Neural cell (in vitro differentiated cells): ENCODE data around the gene GSTCD. TPM values are rescaled to one million over a fixed set of nuclear protein-coding genes. Genes with fewer than 3 reads are reported as not detected.

ENCODE experiments used
- H2AFZ ChIP-seq: fragments of 200-600, 300-800 bp; sonication (generic), shearing (Covaris generic); 2 replicates; pipeline ENCODE4 v1.6.0; 2014; ENCODE audit warnings: low read depth, mild to moderate bottlenecking, antibody characterized with exemption, low read length, moderate library complexity
- H3F3A ChIP-seq: fragments of 200-600 bp; shearing (Covaris generic); 2 replicates; pipeline ENCODE4 v1.6.1; 2016; ENCODE audit warnings: mild to moderate bottlenecking, moderate library complexity, mixed read lengths, antibody characterized with exemption, low read length; ENCODE audit not compliant: insufficient read depth, poor library complexity, severe bottlenecking
- H3K27ac ChIP-seq: fragments of 200-600, 300-800 bp; sonication (generic), shearing (Covaris generic); 2 replicates; pipeline ENCODE4 v1.5.1; 2014; ENCODE audit warnings: mild to moderate bottlenecking, low read length, moderate library complexity
- H3K27me3 ChIP-seq: fragments of 300-800, 200-600 bp; sonication (generic), shearing (Covaris generic); 2 replicates; pipeline ENCODE4 v1.6.0; 2014; ENCODE audit warnings: mild to moderate bottlenecking, low read depth, low read length, moderate library complexity; ENCODE audit not compliant: insufficient read depth
- H3K36me3 ChIP-seq: fragments of 300-800, 200-600 bp; sonication (generic), shearing (Covaris generic); 2 replicates; pipeline ENCODE4 v1.5.1; 2014; ENCODE audit warnings: mild to moderate bottlenecking, antibody characterized with exemption, low read length, moderate library complexity; ENCODE audit not compliant: insufficient read depth
- H3K4me2 ChIP-seq: fragments of 300-800, 200-600 bp; sonication (generic), shearing (Covaris generic); 2 replicates; pipeline ENCODE4 v1.6.0; 2014; ENCODE audit warnings: mild to moderate bottlenecking, low read length
- H3K4me3 ChIP-seq: fragments of 300-800, 200-600 bp; sonication (generic), shearing (Covaris generic); 2 replicates; pipeline ENCODE4 v1.5.1; 2014; ENCODE audit warnings: mild to moderate bottlenecking, low read length, moderate library complexity
- H3K79me2 ChIP-seq: fragments of 200-600 bp; shearing (Covaris generic); replicated peaks from 2 replicates; pipeline ENCODE4 v1.6.0; 2014; ENCODE audit warnings: mild to moderate bottlenecking, low read length, moderate library complexity; ENCODE audit not compliant: insufficient read depth
- H3K9ac ChIP-seq: fragments of 300-800, 200-600 bp; sonication (generic), shearing (Covaris generic); 2 replicates; pipeline ENCODE4 v1.6.1; 2016; ENCODE audit warnings: mild to moderate bottlenecking, low read length, mixed read lengths
- H3K9me2 ChIP-seq: fragments of 200-600 bp; shearing (Covaris generic); 2 replicates; pipeline ENCODE4 v1.6.1; 2016; ENCODE audit warnings: mild to moderate bottlenecking, low read length, mixed read lengths; ENCODE audit not compliant: insufficient read depth
- H3K9me3 ChIP-seq: fragments of 200-600, 300-800 bp; sonication (generic), shearing (Covaris generic); 2 replicates; pipeline ENCODE4 v1.6.1; 2016; ENCODE audit warnings: mild to moderate bottlenecking, mixed run types, low read length, moderate library complexity, mixed read lengths
- H4K20me1 ChIP-seq: fragments of 200-600 bp; shearing (Covaris generic); 2 replicates; pipeline ENCODE4 v1.6.1; 2016; ENCODE audit warnings: mild to moderate bottlenecking, mixed run types; ENCODE audit not compliant: insufficient read depth
- EP300 ChIP-seq: fragments of 450-650 bp; conservative IDR thresholded peaks from 2 replicates; pipeline ENCODE4 v1.6.1; 2014; ENCODE audit warnings: antibody characterized with exemption, mild to moderate bottlenecking, moderate library complexity; ENCODE audit not compliant: poor library complexity, severe bottlenecking
- EZH2 ChIP-seq: fragments of 200-600, 300-800 bp; shearing (Covaris generic), sonication (generic); IDR thresholded peaks from 2 replicates; pipeline ENCODE4 v1.6.1; 2014; ENCODE audit warnings: antibody characterized with exemption, low read length, borderline replicate concordance, mild to moderate bottlenecking; ENCODE audit not compliant: insufficient read depth, poor library complexity, severe bottlenecking
- MXI1 ChIP-seq: fragments of 450-650 bp; conservative IDR thresholded peaks from 2 replicates; pipeline ENCODE4 v1.6.1; 2014; ENCODE audit warnings: antibody characterized with exemption, mild to moderate bottlenecking; ENCODE audit not compliant: poor library complexity, severe bottlenecking
- POLR2AphosphoS5 ChIP-seq: IDR thresholded peaks from 2 replicates; pipeline ENCODE4 v1.6.1; 2012
- RAD21 ChIP-seq: fragments of 450-650 bp; conservative IDR thresholded peaks from 2 replicates; pipeline ENCODE4 v1.6.1; 2014; ENCODE audit warnings: antibody characterized with exemption, mild to moderate bottlenecking, moderate library complexity
- SMC3 ChIP-seq: fragments of 450-650 bp; conservative IDR thresholded peaks from 2 replicates; pipeline ENCODE4 v1.6.1; 2014; ENCODE audit warnings: antibody characterized with exemption, mild to moderate bottlenecking, moderate library complexity; ENCODE audit not compliant: poor library complexity
- TAF1 ChIP-seq: IDR thresholded peaks from 2 replicates; pipeline ENCODE4 v1.6.1; 2012; ENCODE audit warnings: low read depth
- polyA plus RNA-seq: library from polyadenylated mRNA; depleted of rRNA; stranded (reverse); fragments of >200 nt; gene quantifications from 2 replicates; pipeline ENCODE4 v1.2.3, GENCODE V29; 2014
- TF ChIP-seq, protein P1 (sequence below): fragments of 450-650 bp; IDR thresholded peaks from 2 replicates; pipeline ENCODE4 v1.5.1; 2014; ENCODE audit warnings: antibody characterized with exemption, mild to moderate bottlenecking, moderate library complexity; ENCODE audit not compliant: poor library complexity, severe bottlenecking
- TF ChIP-seq, protein P2 (sequence below): IDR thresholded peaks from 2 replicates; pipeline ENCODE4 v1.6.1; 2012; ENCODE audit warnings: borderline replicate concordance

The GSTCD gene
- polyA plus RNA-seq, 1 donor from 2014 or later, result 15.1 TPM

DNA sequence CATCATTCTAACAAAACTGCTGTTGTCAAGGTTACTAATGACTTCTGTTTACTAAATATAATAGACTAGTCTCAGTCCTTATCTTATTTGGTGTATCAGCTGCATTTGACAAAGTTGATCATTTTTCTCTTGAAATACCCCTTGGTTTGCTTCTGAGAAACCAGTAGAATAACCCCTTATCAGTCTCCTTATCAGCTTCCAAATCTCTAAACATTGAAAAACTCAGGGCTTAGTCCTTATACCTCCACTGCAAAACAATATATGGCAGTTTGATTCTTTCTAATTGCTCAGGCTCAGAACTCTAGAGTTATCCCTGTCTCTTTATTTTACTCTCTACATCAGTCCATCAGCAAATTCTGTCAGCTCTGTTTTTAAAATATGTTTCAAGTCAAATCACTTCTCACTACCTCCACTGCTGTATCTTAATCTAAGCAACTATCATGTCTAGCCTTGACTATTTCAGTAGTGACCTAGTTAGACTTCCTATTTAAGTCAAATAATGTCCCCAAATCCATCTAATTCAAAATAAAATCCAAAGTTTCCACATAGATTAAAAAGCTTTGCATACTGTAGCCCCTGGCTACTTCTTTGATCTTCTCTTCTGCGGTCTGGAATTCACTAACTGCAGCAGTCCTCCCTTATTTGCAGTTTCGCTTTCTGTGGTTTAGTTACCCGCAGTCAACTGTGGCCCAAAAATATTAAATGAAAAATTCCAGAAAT, 99.6 kb downstream of the GSTCD start:
- H2AFZ ChIP-seq, result no peak overlapping the region

DNA sequence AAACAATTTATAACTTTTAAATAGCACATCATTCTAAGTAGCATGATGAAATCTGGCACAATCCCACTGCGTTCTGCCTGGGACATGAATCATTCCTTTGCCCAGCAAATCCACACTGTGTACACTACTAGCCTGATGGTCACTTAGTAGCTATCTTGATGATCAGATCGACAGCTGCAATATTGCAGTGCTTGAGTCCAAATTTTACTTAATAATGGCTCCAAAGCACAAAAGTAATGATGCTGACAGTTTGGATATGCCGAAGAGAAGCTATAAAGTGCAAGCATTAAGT, 100.1 kb downstream of the GSTCD start:
- Histone ChIP-seq H3F3A (no peaks in the 10 kb centered on the region), H3K9me2 (no peaks in the 10 kb centered on the region), H3K9me3 (no peaks in the 10 kb centered on the region), H3K27ac (no peak overlapping the region), H3K36me3 (no peaks in the 10 kb centered on the region), H3K27me3 (no peaks in the 10 kb centered on the region), H3K79me2 (no peaks in the 10 kb centered on the region), H3K9ac (no peak overlapping the region), H3K4me2 (no peak overlapping the region), H2AFZ (no peak overlapping the region), H4K20me1 (no peaks in the 10 kb centered on the region), H3K4me3 (no peak overlapping the region)
- no peak for TF ChIP-seq SMC3
- TF ChIP-seq, protein P1, sequence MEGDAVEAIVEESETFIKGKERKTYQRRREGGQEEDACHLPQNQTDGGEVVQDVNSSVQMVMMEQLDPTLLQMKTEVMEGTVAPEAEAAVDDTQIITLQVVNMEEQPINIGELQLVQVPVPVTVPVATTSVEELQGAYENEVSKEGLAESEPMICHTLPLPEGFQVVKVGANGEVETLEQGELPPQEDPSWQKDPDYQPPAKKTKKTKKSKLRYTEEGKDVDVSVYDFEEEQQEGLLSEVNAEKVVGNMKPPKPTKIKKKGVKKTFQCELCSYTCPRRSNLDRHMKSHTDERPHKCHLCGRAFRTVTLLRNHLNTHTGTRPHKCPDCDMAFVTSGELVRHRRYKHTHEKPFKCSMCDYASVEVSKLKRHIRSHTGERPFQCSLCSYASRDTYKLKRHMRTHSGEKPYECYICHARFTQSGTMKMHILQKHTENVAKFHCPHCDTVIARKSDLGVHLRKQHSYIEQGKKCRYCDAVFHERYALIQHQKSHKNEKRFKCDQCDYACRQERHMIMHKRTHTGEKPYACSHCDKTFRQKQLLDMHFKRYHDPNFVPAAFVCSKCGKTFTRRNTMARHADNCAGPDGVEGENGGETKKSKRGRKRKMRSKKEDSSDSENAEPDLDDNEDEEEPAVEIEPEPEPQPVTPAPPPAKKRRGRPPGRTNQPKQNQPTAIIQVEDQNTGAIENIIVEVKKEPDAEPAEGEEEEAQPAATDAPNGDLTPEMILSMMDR, result no peak
- no peak for TF ChIP-seq EZH2
- TF ChIP-seq RAD21, result no peak
- TF ChIP-seq TAF1, result no peak
- TF ChIP-seq POLR2AphosphoS5, result no peak
- TF ChIP-seq, protein P2, sequence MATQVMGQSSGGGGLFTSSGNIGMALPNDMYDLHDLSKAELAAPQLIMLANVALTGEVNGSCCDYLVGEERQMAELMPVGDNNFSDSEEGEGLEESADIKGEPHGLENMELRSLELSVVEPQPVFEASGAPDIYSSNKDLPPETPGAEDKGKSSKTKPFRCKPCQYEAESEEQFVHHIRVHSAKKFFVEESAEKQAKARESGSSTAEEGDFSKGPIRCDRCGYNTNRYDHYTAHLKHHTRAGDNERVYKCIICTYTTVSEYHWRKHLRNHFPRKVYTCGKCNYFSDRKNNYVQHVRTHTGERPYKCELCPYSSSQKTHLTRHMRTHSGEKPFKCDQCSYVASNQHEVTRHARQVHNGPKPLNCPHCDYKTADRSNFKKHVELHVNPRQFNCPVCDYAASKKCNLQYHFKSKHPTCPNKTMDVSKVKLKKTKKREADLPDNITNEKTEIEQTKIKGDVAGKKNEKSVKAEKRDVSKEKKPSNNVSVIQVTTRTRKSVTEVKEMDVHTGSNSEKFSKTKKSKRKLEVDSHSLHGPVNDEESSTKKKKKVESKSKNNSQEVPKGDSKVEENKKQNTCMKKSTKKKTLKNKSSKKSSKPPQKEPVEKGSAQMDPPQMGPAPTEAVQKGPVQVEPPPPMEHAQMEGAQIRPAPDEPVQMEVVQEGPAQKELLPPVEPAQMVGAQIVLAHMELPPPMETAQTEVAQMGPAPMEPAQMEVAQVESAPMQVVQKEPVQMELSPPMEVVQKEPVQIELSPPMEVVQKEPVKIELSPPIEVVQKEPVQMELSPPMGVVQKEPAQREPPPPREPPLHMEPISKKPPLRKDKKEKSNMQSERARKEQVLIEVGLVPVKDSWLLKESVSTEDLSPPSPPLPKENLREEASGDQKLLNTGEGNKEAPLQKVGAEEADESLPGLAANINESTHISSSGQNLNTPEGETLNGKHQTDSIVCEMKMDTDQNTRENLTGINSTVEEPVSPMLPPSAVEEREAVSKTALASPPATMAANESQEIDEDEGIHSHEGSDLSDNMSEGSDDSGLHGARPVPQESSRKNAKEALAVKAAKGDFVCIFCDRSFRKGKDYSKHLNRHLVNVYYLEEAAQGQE, result no peak
- no peak for TF ChIP-seq EP300
- TF ChIP-seq MXI1, result no peak

More for the DNA sequence above, 99.6 kb downstream of the GSTCD start:
- Histone ChIP-seq H3K4me2 (no peak overlapping the region), H3K79me2 (no peaks in the 10 kb centered on the region), H3K27me3 (no peaks in the 10 kb centered on the region), H3K9me3 (no peaks in the 10 kb centered on the region), H3F3A (no peaks in the 10 kb centered on the region), H3K36me3 (no peaks in the 10 kb centered on the region), H3K9me2 (no peaks in the 10 kb centered on the region), H3K4me3 (no peak overlapping the region), H4K20me1 (no peaks in the 10 kb centered on the region), H3K9ac (no peak overlapping the region), H3K27ac (no peak overlapping the region)
- no peak for TF ChIP-seq TAF1
- TF ChIP-seq EP300, result no peak
- TF ChIP-seq, protein P1, result no peak
- no peak for TF ChIP-seq RAD21
- no peak for TF ChIP-seq POLR2AphosphoS5
- no peak for TF ChIP-seq MXI1
